GM13977 (cell line): ENCODE data around the gene MYO1C.

Experiments
- DNase-seq: peaks from one replicate; pipeline ENCODE4 v3.0.0; 2012; ENCODE audit warnings: low spot score
- in situ Hi-C: fragments of 300-500 bp; cut with MboI; formaldehyde crosslinking; loops from one replicate; pipeline ENCODE4 v1.12.0; 2022; ENCODE audit warnings: low sequenced_read_pairs, low pct_unique_long_range_greater_than_20kb, mixed read lengths, inconsistent platforms; ENCODE audit not compliant: unreplicated experiment
- TF ChIP-seq, protein P1 (sequence below): IDR thresholded peaks from 2 replicates; pipeline ENCODE4 v1.5.1; 2012; ENCODE audit warnings: mild to moderate bottlenecking, control low read depth; ENCODE audit not compliant: insufficient read depth; ENCODE audit errors: extremely low read depth, missing control alignments

The MYO1C gene

DNA sequence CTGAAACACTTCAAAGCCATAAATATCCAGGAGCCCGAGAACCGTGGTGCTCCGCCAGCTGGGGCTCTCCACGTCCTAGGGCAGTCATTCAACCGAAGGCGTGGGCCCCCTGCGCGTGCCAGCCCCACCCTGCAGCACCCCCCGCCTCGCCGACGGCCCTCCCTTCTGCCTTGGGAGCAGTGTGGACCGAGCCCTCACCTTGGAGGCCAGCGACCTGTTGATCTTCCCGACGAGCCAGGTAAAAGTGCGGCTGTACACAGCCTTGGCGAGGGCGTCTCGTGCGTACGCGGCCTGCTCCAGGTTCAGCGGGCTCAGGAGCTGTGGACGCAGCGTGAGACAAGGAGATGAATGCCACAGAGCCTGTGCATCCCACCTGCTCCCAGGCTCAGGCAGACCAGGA lies 14.1 kb downstream of the MYO1C start:
- TF ChIP-seq, protein P1, sequence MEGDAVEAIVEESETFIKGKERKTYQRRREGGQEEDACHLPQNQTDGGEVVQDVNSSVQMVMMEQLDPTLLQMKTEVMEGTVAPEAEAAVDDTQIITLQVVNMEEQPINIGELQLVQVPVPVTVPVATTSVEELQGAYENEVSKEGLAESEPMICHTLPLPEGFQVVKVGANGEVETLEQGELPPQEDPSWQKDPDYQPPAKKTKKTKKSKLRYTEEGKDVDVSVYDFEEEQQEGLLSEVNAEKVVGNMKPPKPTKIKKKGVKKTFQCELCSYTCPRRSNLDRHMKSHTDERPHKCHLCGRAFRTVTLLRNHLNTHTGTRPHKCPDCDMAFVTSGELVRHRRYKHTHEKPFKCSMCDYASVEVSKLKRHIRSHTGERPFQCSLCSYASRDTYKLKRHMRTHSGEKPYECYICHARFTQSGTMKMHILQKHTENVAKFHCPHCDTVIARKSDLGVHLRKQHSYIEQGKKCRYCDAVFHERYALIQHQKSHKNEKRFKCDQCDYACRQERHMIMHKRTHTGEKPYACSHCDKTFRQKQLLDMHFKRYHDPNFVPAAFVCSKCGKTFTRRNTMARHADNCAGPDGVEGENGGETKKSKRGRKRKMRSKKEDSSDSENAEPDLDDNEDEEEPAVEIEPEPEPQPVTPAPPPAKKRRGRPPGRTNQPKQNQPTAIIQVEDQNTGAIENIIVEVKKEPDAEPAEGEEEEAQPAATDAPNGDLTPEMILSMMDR, result no peak
- no peak for DNase-seq
- in situ Hi-C loops, result no loop called here

DNA sequence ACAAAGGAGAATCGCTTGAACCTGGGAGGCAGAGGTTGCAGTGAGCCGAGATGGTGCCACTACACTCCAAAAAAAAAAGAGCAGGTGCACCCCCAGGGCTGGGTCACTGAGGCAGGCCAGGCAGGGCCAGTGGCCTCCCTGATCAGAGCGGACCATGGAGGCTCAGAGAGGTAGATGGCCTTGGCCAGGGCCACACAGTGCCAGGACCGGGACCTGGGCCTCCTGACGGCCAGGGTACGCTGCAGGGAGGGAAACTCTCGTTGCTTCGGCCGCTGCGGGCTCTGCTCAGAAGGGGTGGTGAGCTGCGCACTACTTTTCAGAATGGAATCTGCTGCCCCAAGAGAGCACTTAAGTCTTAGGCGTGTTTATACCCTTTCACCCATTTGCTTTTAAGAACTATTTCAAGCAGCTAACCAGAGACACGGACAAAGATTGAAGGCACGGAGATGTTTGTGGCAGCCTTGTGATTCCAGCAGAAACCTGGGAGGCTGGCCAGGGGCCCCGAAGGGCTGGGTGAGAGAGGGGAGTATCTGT lies 17.1 kb downstream of the MYO1C start:
- TF ChIP-seq, protein P1, result no peak
- no peak for DNase-seq
- in situ Hi-C loops, result no loop called here

DNA sequence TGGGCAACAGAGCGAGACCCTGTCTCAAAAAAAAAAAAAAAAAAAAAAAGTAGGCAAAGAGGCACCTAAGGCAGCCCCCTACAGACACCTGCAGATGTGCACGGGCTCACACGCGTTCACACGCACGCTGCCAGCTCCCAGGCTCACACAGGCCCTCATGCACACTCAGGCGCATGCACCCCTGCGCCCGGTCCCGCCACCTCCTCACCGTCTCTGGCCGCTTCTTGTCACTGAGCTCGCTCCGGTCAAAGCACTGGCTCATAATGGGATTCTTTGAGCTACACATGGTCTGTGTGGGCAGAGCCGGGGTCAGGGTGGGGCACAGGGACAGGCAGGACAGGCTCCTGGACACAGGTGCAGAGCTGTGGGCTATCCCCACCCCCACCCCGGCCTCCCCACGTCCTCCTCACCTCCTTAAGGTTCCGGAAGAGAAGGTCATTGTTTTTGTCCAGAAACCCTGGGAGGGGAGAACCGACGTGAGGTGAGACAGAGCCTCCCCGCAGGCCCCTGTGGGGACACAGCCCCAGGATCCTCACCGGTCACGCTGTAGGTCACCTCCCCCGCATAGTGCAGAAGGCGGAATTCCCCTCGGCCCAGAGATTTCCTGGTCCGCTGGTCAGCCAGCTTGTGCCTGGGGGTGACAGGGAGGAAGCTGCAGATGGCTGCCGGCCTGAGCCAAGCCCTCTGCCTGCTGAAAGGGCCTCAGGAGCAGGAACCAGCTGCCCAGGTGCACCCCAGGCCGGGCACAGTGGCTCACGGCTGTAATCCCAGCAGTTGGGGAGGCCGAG lies 17.9 kb downstream of the MYO1C start:
- in situ Hi-C loops, result no loop called here
- DNase-seq, result peak; percentile 89
- TF ChIP-seq, protein P1, result no peak

DNA sequence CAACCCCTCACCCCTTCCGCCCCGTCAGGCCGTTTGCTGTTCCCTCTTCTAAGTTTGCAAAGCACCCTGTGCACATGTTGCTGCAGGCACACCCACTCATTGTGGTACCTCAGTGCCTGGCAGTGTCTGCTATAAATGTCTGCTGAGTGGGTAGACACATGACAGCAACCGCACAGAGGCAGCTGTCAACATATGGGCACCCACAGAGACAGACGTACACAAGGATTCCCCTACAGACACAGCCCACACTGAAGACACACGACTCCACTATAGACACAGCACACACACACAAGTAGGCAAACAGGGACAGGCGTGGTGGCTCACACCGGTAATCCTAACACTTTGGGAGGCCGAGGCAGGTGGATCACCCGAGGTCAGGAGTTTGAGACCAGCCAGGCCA lies 18.6 kb downstream of the MYO1C start:
- in situ Hi-C loops, result no loop called here
- DNase-seq, result peak; percentile 59
- TF ChIP-seq, protein P1, result no peak

DNA sequence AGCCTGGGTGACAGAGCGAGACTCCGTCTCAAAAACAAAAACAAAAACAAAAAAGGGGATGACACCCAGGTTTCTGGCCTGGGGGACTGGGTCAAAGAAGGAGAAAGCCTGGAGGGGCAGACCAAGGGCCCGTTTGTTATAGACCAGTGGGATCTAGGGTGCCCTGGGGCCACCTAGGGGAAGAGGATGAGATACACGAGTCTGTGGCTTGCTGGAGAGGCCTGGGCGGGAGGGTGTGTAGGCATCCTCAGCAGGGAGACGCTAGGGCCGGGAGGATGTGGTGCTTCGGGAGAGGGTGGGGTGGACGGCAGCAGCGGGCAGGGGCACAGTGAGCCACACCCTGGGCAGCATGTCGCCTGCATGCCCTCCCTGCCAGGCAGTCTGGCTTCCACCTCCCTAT lies 19.3 kb downstream of the MYO1C start:
- in situ Hi-C loops, result no loop called here
- DNase-seq, result no peak
- TF ChIP-seq, protein P1, result peak; percentile 27

DNA sequence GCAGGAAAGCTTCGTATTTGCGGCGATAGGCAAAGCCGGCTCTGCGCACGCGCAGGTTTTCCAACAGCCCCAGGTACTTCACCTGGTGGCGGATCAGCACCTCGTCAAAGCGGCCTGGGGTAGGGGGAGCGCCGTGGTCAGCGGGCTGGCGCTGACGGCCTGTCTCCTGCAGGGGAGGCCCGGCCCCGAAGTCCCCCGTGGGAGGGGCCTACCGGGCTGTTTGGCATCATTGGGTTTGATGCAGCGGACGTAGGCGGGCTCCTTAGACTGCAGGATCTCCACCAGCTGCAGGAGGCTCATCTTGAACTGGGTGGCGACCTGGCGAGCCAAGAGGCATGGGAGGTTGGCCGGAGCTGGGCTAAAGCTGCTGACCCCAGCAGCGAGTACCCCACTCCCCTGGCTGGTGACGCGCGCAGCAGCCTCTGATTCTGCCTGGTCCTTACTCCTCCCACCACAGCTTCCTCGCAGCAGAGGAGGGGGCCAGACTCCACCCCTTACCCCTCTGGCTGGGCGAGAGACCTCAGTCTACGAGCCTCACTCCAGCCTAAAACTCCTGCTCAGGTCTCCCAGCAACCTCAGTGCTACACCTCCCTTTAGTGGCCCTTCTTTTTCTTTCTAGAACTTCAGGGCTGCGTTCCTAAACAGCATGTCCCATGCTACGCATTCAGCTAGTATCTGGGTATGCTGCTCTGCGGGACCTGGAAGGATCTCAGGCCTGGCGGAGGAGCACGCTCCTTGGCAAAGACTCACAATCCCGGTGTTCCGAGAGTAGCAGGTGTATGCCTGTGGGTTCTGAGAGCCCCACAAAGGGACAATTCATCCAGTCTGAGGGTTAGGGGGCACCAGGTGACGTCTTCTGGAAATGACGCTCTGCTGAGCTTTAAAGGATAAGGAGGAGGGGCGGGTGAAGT lies 20.3 kb downstream of the MYO1C start:
- no peak for DNase-seq
- in situ Hi-C loops, result no loop called here
- TF ChIP-seq, protein P1, result no peak
